Activated CD4-positive, alpha-beta T cell treated with anti-CD3 and anti-CD28 coated beads, Interleukin-10, Interleukin-2, amounts not matched to agents 100 ng/mL and 50 ng/mL, durations not matched to agents 16 hours and 8 hours (primary cell): Measurements from ENCODE around the gene HNRNPUL2.

Experiments
- DNase-seq: peaks from one replicate; pipeline ENCODE4 v3.0.0-alpha.2; 2020

Gene HNRNPUL2

DNA sequence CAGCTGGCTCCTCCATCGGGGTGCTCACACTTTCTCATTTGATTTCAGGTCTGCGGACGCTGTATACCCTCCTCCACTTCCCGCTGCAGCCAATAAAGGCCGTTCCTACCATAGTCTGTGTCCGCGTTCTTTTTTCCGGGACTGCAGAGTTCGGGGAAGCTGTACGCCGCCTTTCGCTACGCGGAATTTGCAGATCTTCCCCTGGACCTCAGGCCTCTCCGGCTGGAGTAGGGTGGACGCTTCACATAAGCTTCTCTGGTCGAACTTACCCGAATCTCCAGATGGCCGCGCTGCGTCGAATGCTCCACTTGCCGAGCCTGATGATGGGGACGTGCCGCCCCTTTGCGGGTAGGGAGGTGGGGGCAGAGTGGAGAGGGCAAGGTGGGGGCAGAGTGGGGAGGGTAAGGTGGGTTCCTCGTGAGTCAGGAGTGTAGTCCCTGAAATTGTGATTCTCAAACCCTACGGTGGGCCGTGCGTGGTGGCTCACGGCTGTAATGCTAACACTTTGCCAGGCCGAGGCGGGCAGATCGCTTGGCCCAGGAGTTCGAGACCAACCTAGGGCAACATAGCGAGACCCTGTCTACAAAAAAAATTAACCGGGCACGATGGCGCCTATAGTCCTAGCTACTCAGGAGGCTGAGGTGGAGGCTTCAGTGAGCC, 61.5 kb downstream of the HNRNPUL2 start:
- peak; percentile 66 for DNase-seq

DNA sequence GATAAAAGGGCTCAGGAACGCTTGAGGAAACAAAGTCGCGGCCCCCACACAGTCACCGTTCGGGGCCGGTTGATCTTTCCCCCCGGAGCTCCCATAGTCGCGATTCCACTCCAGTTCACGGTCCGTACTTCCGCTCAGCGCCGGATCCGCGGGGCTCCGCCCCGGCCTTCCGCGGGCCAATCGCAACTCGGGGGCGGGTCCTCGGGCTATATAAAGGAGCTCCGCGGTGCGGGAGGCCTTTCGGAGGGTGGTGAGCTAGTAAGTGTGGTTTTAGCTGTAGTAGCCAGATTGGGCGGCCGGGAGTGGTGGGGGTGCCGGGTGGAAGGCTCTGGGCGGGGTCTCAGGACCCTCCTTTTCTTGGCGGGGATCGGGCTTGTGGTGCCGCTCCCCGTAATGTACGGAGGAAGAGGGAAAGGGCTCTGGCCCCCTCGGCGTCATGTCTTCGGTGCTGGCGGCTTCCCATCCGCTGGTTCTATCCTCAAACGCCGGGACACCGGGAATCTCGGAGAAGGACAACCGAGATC, 62.1 kb downstream of the HNRNPUL2 start, which contains the start of the genes C11orf98 and CSKMT:
Gene C11orf98 (minus strand): TSS at position 136 of the 524 bp plus-strand sequence. CDS start 41 bp downstream, at position 95.
Gene CSKMT (plus strand): TSS at position 238 of the 524 bp plus-strand sequence. CDS start 568 bp downstream, outside the sequence.
- peak; percentile 98 for DNase-seq

DNA sequence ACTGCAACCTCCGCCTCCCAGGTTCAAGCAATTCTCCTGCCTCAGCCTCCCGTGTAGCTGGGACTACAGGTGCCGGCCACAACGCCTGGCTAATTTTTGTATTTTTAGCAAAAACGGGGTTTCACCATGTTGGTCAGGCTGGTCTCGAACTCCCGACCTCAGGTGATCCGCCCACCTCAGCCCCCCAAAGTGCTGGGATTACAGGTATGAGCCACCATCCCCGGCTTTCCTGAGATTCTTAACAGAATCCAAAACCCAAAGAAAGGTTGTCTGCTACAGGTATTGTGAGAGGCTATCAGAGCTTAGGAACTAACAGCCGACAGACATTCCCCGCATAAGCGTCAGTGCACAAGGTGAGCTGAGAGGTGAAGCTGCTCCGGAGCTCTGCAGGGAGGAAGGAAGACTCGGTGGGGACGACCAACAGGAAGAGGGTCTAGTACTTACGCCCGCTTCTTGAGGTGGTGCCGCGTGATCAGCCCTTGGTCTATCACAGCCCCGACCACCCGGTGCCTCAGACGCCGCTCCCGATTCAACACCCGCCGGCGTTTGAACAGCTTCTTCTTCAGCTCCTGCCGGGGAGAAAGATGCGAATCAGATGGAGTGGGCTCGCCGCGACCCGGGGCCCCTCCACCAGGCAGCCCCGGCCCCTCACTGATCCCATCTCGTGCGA, 62.7 kb downstream of the HNRNPUL2 start:
- DNase-seq = peak; percentile 67
